Glutamatergic neuron (in vitro differentiated cells): ENCODE data around the gene WDR20. TPM values are rescaled to one million over a fixed set of nuclear protein-coding genes. Genes with fewer than 3 reads are reported as not detected.
A peak's percentile ranks its signal among the peaks of the same experiment; 100 is the strongest.

ENCODE experiments used
- DNase-seq: peaks from one replicate; pipeline ENCODE4 v3.0.0; 2022
- H3K27ac Mint-ChIP-seq: one replicate; pipeline ENCODE4 v1.8.0; 2020; ENCODE audit warnings: mild to moderate bottlenecking, mixed read lengths, inconsistent platforms; ENCODE audit not compliant: unreplicated experiment
- H3K27me3 Mint-ChIP-seq: one replicate; pipeline ENCODE4 v1.8.0; 2020; ENCODE audit warnings: mild to moderate bottlenecking, moderate library complexity, mixed read lengths, inconsistent platforms; ENCODE audit not compliant: unreplicated experiment
- H3K36me3 Mint-ChIP-seq: one replicate; pipeline ENCODE4 v1.8.0; 2020; ENCODE audit warnings: mild to moderate bottlenecking, mixed read lengths, inconsistent platforms; ENCODE audit not compliant: unreplicated experiment
- H3K4me1 Mint-ChIP-seq: one replicate; pipeline ENCODE4 v1.8.0; 2020; ENCODE audit warnings: mild to moderate bottlenecking, low read depth, mixed read lengths, inconsistent platforms; ENCODE audit not compliant: unreplicated experiment
- H3K4me3 Mint-ChIP-seq: one replicate; pipeline ENCODE4 v1.8.0; 2020; ENCODE audit warnings: mild to moderate bottlenecking, mixed read lengths, inconsistent platforms; ENCODE audit not compliant: unreplicated experiment
- H3K9me3 Mint-ChIP-seq: one replicate; pipeline ENCODE4 v1.8.0; 2020; ENCODE audit warnings: mild to moderate bottlenecking, moderate library complexity, mixed read lengths, inconsistent platforms; ENCODE audit not compliant: unreplicated experiment
- total RNA-seq: library from RNA; stranded (reverse); fragmentation: NEBNext Ultra II Directional; extraction: Animal tissue kit (Norgen Biotek cat#: 25700); gene quantifications from one replicate; pipeline ENCODE4 v1.2.1, GENCODE V29; 2021; ENCODE audit not compliant: unreplicated experiment
- TF ChIP-seq, protein P1 (sequence below): fragments of 200-600 bp; sonication (generic); IDR thresholded peaks from one replicate; pipeline ENCODE4 v1.5.0; 2021; ENCODE audit not compliant: partially characterized antibody, unreplicated experiment

WDR20 gene
- total RNA-seq, 1 donor from 2014 or later = 38.1 TPM

- Mint-ChIP-seq H3K4me3 (no peak overlapping the region), H3K9me3 (peaks cover 18% of the 10 kb centered on the region), H3K36me3 (peaks cover 5% of the 10 kb centered on the region), H3K4me1 (peaks cover 30% of the 10 kb centered on the region), H3K27me3 (peaks cover 12% of the 10 kb centered on the region), H3K27ac (no peak overlapping the region)
- DNase-seq = no peak
- TF ChIP-seq, protein P1, sequence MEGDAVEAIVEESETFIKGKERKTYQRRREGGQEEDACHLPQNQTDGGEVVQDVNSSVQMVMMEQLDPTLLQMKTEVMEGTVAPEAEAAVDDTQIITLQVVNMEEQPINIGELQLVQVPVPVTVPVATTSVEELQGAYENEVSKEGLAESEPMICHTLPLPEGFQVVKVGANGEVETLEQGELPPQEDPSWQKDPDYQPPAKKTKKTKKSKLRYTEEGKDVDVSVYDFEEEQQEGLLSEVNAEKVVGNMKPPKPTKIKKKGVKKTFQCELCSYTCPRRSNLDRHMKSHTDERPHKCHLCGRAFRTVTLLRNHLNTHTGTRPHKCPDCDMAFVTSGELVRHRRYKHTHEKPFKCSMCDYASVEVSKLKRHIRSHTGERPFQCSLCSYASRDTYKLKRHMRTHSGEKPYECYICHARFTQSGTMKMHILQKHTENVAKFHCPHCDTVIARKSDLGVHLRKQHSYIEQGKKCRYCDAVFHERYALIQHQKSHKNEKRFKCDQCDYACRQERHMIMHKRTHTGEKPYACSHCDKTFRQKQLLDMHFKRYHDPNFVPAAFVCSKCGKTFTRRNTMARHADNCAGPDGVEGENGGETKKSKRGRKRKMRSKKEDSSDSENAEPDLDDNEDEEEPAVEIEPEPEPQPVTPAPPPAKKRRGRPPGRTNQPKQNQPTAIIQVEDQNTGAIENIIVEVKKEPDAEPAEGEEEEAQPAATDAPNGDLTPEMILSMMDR = no peak
Measured at GRCh38 chr14:102222751-102223150, 83.1 kb downstream of the WDR20 start.

DNA sequence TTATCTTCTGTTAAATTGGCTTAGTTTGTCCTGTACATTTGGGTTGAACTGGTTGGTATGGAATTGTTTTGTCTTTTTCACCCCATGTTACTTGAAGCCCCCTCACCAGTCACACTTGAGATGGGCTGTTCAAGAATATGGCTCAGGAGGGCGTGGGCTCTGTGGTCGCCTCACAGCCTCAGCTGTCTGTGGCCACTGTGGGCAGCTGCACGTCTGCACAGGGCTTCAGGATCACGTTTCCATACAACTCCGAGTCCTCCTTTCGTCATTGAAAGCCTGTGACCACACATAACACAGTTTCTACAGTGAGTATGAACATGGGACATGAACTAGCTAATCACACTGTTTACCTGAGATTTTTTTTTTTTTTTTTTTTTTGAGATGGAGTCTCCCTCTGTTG is 84.0 kb downstream of the WDR20 start:
- H3K4me1 Mint-ChIP-seq = peaks cover 26% of the 10 kb centered on the region
- peaks cover 5% of the 10 kb centered on the region for H3K36me3 Mint-ChIP-seq
- no peak for DNase-seq
- H3K27ac Mint-ChIP-seq = peak overlapping the region; percentile 48
- H3K9me3 Mint-ChIP-seq = peaks cover 18% of the 10 kb centered on the region
- no peak overlapping the region for H3K4me3 Mint-ChIP-seq
- TF ChIP-seq, protein P1 = no peak
- H3K27me3 Mint-ChIP-seq = peaks cover 12% of the 10 kb centered on the region

GRCh38 chr14:102225386-102225785 is 85.7 kb downstream of the WDR20 start:
- Mint-ChIP-seq H3K4me1 (peaks cover 24% of the 10 kb centered on the region), H3K9me3 (peaks cover 17% of the 10 kb centered on the region), H3K27me3 (peaks cover 12% of the 10 kb centered on the region), H3K36me3 (peaks cover 5% of the 10 kb centered on the region), H3K4me3 (no peak overlapping the region), H3K27ac (peak overlapping the region; percentile 80)
- TF ChIP-seq, protein P1 = no peak
- no peak for DNase-seq

DNA sequence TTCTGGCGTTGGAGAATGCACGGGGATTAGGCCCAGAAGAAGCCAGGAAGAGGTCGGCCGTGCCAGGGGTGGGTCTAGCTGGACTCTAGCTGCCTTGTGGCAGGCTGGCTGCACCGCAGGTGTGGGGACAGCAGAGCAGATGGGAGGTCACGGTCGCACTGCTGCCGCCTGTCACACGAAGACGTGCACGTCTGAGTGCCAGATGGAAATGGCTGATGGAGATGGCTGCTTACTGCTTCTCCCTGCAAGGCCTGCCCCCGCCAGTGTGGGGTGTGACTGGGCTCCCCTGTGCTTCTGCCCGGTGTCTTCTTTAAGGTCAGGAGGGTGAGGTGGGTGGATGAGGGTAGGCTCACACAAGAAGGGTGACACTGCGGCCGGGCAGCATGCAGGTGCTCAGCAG is 86.2 kb downstream of the WDR20 start:
- peak; percentile 58 for DNase-seq
- Mint-ChIP-seq H3K36me3 (peaks cover 5% of the 10 kb centered on the region), H3K9me3 (peaks cover 16% of the 10 kb centered on the region), H3K27me3 (peaks cover 14% of the 10 kb centered on the region), H3K4me3 (peak overlapping the region; percentile 70), H3K4me1 (peaks cover 30% of the 10 kb centered on the region), H3K27ac (peak overlapping the region; percentile 80)
- TF ChIP-seq, protein P1 = no peak

GRCh38 chr14:102226356-102227125 is 86.8 kb downstream of the WDR20 start:
- peaks cover 16% of the 10 kb centered on the region for H3K9me3 Mint-ChIP-seq
- no peak for DNase-seq
- peak overlapping the region; percentile 70 for H3K4me3 Mint-ChIP-seq
- TF ChIP-seq, protein P1 = no peak
- peaks cover 15% of the 10 kb centered on the region for H3K27me3 Mint-ChIP-seq
- H3K27ac Mint-ChIP-seq = peak overlapping the region; percentile 80
- peaks cover 5% of the 10 kb centered on the region for H3K36me3 Mint-ChIP-seq
- H3K4me1 Mint-ChIP-seq = peaks cover 30% of the 10 kb centered on the region
